ENCODE measurements around the gene PPP1R1C. TPM values are rescaled to one million over a fixed set of nuclear protein-coding genes. Genes with fewer than 3 reads are reported as not detected.
A peak's percentile ranks its signal among the peaks of the same experiment; 100 is the strongest.
"Not testable (repeated sequence)": the region's sequence is repeated elsewhere in the genome, so short reads cannot be mapped to it uniquely, and the experiment has no call there.

Gene PPP1R1C
- total RNA-seq, 6 donors from 2014 or later: 2.6 to 13.6 (median 10.9) TPM; not detected in 1

- peaks cover 2 to 9% (median 4%) of the 10 kb centered on the region in 4 donors for H3K9me3 ChIP-seq
- 65 to 71% methylated on average over 1 of the region's 1 CpG for WGBS, 2 donors
- no peak overlapping the region for H3K4me3 ChIP-seq
- ATAC-seq (ENCODE audit: low FRiP score in 2 of 2): no peak
- TF ChIP-seq POLR2AphosphoS5 (IDR thresholded peaks at IDR 0.05) (no peak), EP300 (IDR thresholded peaks at IDR 0.05) (no peak), POLR2A (IDR thresholded peaks at IDR 0.05) (no peak)
- TF ChIP-seq, protein P1, sequence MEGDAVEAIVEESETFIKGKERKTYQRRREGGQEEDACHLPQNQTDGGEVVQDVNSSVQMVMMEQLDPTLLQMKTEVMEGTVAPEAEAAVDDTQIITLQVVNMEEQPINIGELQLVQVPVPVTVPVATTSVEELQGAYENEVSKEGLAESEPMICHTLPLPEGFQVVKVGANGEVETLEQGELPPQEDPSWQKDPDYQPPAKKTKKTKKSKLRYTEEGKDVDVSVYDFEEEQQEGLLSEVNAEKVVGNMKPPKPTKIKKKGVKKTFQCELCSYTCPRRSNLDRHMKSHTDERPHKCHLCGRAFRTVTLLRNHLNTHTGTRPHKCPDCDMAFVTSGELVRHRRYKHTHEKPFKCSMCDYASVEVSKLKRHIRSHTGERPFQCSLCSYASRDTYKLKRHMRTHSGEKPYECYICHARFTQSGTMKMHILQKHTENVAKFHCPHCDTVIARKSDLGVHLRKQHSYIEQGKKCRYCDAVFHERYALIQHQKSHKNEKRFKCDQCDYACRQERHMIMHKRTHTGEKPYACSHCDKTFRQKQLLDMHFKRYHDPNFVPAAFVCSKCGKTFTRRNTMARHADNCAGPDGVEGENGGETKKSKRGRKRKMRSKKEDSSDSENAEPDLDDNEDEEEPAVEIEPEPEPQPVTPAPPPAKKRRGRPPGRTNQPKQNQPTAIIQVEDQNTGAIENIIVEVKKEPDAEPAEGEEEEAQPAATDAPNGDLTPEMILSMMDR (IDR thresholded peaks at IDR 0.05): no peak
- no peaks in the 10 kb centered on the region for H3K4me1 ChIP-seq
- no peak overlapping the region for H3K27ac ChIP-seq
- no peaks in the 10 kb centered on the region for H3K27me3 ChIP-seq
- H3K36me3 ChIP-seq: no peaks in the 10 kb centered on the region
- DNase-seq: no peak
These were observed 32.6 kb downstream of the PPP1R1C start for GRCh38 chr2:182018218-182018617.

GRCh38 chr2:182019731-182020130, 34.1 kb downstream of the PPP1R1C start:
- WGBS, 2 donors: 63 to 68% methylated on average over 2 of the region's 2 CpGs
- Histone ChIP-seq H3K4me3 (no peak overlapping the region), H3K27ac (no peak overlapping the region), H3K36me3 (no peaks in the 10 kb centered on the region), H3K4me1 (no peaks in the 10 kb centered on the region), H3K27me3 (no peaks in the 10 kb centered on the region), H3K9me3 (peaks cover 7 to 11% (median 8%) of the 10 kb centered on the region in 4 donors)
- ATAC-seq (ENCODE audit: low FRiP score in 2 of 2): no peak
- TF ChIP-seq POLR2AphosphoS5 (IDR thresholded peaks at IDR 0.05): no peak
- no peak for TF ChIP-seq POLR2A (IDR thresholded peaks at IDR 0.05)
- TF ChIP-seq, protein P1 (IDR thresholded peaks at IDR 0.05): no peak
- no peak for TF ChIP-seq EP300 (IDR thresholded peaks at IDR 0.05)
- DNase-seq: no peak

- TF ChIP-seq EP300 (IDR thresholded peaks at IDR 0.05): no peak
- no peak for TF ChIP-seq POLR2AphosphoS5 (IDR thresholded peaks at IDR 0.05)
- TF ChIP-seq, protein P1 (IDR thresholded peaks at IDR 0.05): no peak
- Histone ChIP-seq H3K4me1 (no peaks in the 10 kb centered on the region), H3K36me3 (no peaks in the 10 kb centered on the region), H3K27ac (no peak overlapping the region), H3K9me3 (peaks cover 7 to 11% (median 8%) of the 10 kb centered on the region in 4 donors), H3K4me3 (no peak overlapping the region), H3K27me3 (no peaks in the 10 kb centered on the region)
- ATAC-seq (ENCODE audit: low FRiP score in 2 of 2): no peak
- no peak for DNase-seq
- 38 to 47% methylated on average over 4 of the region's 4 CpGs for WGBS, 2 donors
These were observed 34.8 kb downstream of the PPP1R1C start for GRCh38 chr2:182020286-182021070.

DNA sequence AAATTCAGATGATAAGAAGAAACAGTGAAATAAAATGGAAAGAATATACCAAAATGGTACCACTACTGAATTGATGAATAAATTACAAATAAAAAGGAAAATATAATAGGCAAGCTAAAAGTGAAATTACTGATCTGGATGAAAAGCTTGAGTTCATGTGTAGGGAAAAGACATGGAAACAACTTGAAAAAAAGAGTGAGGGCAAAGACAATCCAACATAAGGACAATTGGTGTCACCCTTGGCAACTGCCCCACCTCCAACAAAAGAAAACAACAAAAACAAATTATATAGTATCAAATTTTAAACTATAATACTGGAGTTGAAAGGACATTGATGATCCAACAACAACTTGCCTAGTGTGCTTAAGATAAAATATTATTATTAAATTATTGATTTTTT, 37.6 kb downstream of the PPP1R1C start:
- H3K27me3 ChIP-seq: no peaks in the 10 kb centered on the region
- TF ChIP-seq EP300 (IDR thresholded peaks at IDR 0.05) (no peak), POLR2A (IDR thresholded peaks at IDR 0.05) (no peak), POLR2AphosphoS5 (IDR thresholded peaks at IDR 0.05) (no peak)
- TF ChIP-seq, protein P1 (IDR thresholded peaks at IDR 0.05): no peak
- DNase-seq (no peak), ATAC-seq (ENCODE audit: low FRiP score in 2 of 2) (no peak)
- H3K4me3 ChIP-seq: no peak overlapping the region
- H3K36me3 ChIP-seq: no peaks in the 10 kb centered on the region
- H3K4me1 ChIP-seq: no peaks in the 10 kb centered on the region
- H3K9me3 ChIP-seq: peaks cover 7 to 11% (median 8%) of the 10 kb centered on the region in 4 donors
- H3K27ac ChIP-seq: no peak overlapping the region

GRCh38 chr2:182030875-182031274, 45.2 kb downstream of the PPP1R1C start:
- not testable (repeated sequence) for H3K36me3 ChIP-seq; H3K9me3 ChIP-seq; H3K27me3 ChIP-seq; H3K27ac ChIP-seq; H3K4me1 ChIP-seq; ATAC-seq (ENCODE audit: low FRiP score in 2 of 2)
- DNase-seq: peak in 1 of 2 donors; percentile 42
- WGBS, 2 donors: 91 to 96% methylated on average over 21 of the region's 21 CpGs
- peak overlapping the region in 1 of 4 donors; percentile 8 for H3K4me3 ChIP-seq
